Neuron (in vitro differentiated cells): ENCODE data around the gene CASKIN1.
A peak's percentile ranks its signal among the peaks of the same experiment; 100 is the strongest.
"Not testable (repeated sequence)": the region's sequence is repeated elsewhere in the genome, so short reads cannot be mapped to it uniquely, and the experiment has no call there.

Experiments used
- H2AFZ ChIP-seq: one replicate; pipeline ENCODE4 v1.6.1; 2013; ENCODE audit warnings: low read depth, mild to moderate bottlenecking, inconsistent platforms, low read length, moderate library complexity
- H3K27me3 ChIP-seq: one replicate; pipeline ENCODE4 v1.6.1; 2013; ENCODE audit warnings: low read length; ENCODE audit not compliant: insufficient read depth
- H3K36me3 ChIP-seq: one replicate; pipeline ENCODE4 v1.6.1; 2013; ENCODE audit warnings: low read length; ENCODE audit not compliant: insufficient read depth
- H3K4me1 ChIP-seq: one replicate; pipeline ENCODE4 v1.6.1; 2013; ENCODE audit warnings: low read length; ENCODE audit not compliant: insufficient read depth
- H3K4me3 ChIP-seq: 2 replicates; pipeline ENCODE4 v1.5.1; 2013; ENCODE audit warnings: mild to moderate bottlenecking, low read length, moderate library complexity
- H3K9me3 ChIP-seq: one replicate; pipeline ENCODE4 v1.6.1; 2013; ENCODE audit warnings: low read length

Gene CASKIN1

DNA sequence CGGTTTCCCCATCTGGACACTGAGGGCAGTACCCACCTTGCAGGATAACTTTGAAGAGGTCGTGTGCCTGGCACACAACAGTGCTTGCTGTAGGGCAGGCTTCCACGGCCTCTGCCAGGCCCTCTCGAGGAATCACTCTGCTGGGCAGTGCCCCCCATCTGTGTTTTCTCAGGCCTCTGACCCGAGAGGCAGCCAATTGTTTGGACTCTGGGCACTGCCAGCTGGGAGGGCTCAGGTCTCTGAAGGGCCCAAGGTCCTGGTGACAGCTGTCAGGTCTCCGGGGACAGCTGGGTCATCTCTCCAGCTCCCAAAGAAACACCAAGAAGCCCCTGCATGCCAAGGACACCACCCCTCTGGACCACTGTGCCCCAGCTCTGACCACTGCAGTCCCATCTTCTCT is 49.0 kb downstream of the CASKIN1 start:
- no peaks in the 10 kb centered on the region for H3K27me3 ChIP-seq
- no peak overlapping the region for H2AFZ ChIP-seq

DNA sequence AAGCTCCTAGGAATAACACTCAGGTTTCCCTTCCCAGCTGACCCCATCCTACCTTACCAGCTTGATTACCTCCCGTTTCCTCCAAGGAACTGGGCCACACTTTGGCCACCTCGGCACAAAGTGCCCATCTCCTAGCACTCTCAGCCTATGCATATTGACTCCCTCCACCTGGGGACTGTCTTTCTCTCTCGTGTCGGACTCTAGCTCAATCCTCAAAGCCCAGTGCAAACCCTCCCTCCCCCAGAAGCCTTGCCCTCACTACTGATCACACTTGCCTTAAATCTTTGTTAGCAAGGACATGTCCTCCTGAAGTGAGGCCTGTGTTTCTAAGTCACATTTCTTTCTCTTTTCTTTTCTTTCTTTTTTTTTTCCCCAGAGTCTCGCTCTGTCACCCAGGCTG is 50.6 kb downstream of the CASKIN1 start:
- no peak overlapping the region for H3K4me3 ChIP-seq
- H3K36me3 ChIP-seq: no peaks in the 10 kb centered on the region
- H3K9me3 ChIP-seq: no peaks in the 10 kb centered on the region
- H3K4me1 ChIP-seq: no peaks in the 10 kb centered on the region
- H3K27me3 ChIP-seq: no peaks in the 10 kb centered on the region
- H2AFZ ChIP-seq: no peak overlapping the region

More for the DNA sequence above, 49.0 kb downstream of the CASKIN1 start:
- Histone ChIP-seq H3K36me3 (peaks cover 5% of the 10 kb centered on the region), H3K9me3 (no peaks in the 10 kb centered on the region), H3K4me3 (no peak overlapping the region), H3K4me1 (peaks cover 7% of the 10 kb centered on the region)

DNA sequence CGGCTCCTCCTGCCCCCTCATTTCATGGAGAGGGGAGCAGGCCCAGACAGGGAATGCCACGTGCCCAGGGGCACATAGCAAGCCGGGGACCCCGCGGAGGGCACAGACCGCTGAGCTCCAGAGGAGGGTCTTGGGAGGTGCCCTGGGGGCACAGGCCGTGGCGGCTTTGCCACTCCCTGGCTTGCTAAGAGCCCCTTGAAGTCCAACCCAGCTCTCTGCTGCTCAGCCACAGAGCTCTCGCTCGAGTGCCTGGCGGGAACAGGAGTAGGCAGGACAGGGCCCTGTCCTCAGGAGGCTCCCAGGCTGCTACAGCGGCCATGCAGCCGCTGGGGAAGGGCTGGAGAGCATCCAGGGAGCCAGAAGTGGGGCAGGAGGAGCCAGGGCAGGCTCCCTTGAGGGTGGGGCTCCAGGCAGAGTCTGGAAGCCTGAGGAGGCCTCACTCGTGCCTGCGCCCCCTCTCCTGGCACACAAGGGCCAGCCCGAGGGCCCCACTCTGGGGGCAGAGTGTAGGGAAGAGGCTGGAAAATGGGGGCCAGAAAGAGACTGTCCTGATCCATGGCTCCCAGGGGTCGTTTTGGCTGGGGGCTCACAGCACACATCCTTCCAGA is 52.4 kb downstream of the CASKIN1 start:
- no peaks in the 10 kb centered on the region for H3K4me1 ChIP-seq
- no peak overlapping the region for H3K4me3 ChIP-seq
- H3K36me3 ChIP-seq: no peaks in the 10 kb centered on the region
- no peaks in the 10 kb centered on the region for H3K9me3 ChIP-seq
- H3K27me3 ChIP-seq: no peaks in the 10 kb centered on the region
- no peak overlapping the region for H2AFZ ChIP-seq

DNA sequence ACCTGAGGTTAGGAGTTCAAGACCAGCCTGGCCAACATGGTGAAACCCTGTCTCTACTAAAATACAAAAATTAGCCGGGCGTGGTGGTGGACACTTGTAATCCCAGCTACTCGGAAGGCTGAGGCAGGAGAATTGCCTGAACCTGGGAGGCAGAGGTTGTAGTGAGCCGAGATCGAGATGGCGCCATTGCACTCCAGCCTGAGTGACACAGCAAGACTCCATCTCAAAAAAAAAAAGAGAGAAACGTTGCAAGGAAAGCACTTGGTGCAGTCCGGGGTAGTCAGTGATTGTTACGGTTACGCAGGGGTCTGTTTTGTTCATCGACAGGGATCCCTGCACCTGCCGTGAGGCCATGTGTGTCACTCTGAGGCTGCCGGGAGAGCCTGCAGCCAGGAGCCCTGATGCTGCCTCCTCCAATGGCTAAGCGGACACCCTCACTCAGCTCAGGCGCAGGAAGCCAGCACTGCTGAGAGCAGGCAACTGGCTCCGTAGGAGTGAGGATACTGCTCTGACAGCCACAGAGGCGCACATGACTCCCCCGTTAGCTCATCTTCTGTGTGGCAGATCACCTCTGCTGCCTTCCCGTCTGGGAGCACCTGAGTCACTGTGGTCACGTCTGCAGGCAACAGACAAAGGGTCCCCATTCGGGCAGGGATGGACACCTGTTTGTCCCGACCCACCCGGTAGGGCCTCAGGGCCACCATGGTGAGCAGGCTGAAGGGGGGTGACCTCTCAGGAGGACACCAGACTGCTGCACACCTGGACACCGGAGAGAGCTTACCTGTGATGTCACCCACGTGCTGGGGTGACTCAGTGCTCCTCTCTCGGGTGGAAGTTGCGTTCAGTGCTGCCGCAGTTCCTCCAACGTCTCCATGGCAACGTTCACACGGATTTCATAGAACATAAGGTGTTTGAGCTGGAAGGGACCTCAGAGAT is 53.2 kb downstream of the CASKIN1 start:
- Histone ChIP-seq H3K4me1 (no peaks in the 10 kb centered on the region), H3K4me3 (no peak overlapping the region), H3K27me3 (no peaks in the 10 kb centered on the region), H3K9me3 (no peaks in the 10 kb centered on the region), H3K36me3 (no peaks in the 10 kb centered on the region), H2AFZ (no peak overlapping the region)

DNA sequence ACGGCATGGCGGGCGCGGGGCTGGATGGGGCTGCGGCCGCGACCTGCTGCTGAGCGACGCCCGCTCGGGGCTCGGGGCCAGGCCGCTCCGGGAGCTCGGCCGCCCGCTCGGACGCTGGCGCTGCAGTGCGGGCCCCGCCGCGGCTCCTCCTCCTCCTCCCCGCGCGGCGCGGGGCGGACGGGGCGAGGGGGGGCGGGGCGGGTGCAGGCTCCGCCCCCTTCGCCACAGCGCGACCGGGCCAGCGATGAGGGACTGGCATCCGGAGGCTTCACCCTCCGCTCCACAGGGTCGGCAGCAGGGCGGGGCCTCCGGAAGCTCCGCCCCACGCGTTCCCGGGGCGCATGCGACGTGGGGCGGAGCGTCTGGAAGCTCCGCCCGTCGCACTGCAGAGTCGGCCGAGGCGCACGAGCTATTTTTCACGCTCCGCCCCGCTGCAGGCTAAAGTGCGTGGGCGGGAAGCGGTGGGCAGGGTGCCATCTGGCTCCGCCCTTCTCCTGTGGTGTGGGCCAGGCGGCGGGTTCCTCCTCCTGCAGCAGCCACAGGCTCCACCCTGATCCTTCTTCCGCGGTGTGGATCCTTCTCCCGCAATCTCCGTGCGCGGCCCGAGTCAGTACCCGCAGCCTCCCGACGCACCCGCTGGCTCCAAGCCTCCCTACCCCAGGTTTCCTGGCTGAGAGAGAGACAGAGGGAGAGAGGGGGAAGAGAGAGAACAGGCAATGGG is 60.5 kb downstream of the CASKIN1 start, which contains the start of gene PKD1:
Gene PKD1 (minus strand): TSS at position 129 of the 721 bp plus-strand sequence. CDS start 209 bp downstream, outside the sequence.
- not testable (repeated sequence) for H3K4me1 ChIP-seq, H3K27me3 ChIP-seq, H3K9me3 ChIP-seq, H3K36me3 ChIP-seq
- Histone ChIP-seq H3K4me3 (peak within 1 kb of the TSS; percentile 53), H2AFZ (peak within 1 kb of the TSS; percentile 66)

DNA sequence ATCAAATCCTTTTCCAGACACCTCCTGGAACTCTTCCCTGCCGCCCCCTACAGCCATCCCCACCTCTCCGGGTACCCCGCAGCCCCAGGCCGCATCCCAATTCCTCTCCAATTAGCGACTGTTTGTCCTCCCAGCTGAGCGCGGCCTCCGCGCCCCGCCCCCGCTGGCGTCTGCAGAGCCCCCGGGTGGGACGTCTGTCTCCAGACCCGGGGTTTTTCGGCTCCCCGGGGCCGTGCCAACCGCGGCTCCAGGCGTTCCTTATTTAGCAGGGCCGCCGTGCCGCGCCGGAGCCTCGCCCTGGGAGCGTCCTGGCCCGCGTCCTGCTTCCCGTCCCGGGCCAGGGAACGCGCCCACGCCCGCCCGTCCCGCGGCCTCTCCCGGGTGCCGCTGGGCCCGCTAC is 61.3 kb downstream of the CASKIN1 start:
- not testable (repeated sequence) for H3K9me3 ChIP-seq, H3K36me3 ChIP-seq, H3K4me1 ChIP-seq, H2AFZ ChIP-seq, H3K27me3 ChIP-seq
- peak overlapping the region; percentile 53 for H3K4me3 ChIP-seq

DNA sequence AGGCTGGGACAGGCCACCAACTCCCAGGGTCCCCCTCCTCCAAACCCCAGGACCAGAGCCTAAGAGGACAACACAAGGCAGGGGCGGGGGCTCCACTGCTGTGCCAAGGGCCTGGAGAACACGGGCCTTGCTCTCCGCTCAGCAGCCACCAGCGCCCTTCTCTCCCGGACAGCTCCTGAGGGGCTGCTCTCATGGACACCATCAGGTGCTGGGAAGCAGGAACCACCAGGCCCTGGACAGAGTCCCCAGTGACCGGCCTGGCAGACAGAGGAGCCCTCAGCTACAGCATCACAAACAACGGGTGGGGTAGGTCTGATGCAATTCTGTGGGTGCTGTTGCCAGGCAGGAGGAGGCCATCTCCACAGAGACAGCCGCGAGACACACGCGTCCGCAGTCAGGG is 62.6 kb downstream of the CASKIN1 start:
- H3K4me1 ChIP-seq, H3K36me3 ChIP-seq, H2AFZ ChIP-seq, H3K9me3 ChIP-seq, H3K27me3 ChIP-seq, H3K4me3 ChIP-seq: not testable (repeated sequence)

DNA sequence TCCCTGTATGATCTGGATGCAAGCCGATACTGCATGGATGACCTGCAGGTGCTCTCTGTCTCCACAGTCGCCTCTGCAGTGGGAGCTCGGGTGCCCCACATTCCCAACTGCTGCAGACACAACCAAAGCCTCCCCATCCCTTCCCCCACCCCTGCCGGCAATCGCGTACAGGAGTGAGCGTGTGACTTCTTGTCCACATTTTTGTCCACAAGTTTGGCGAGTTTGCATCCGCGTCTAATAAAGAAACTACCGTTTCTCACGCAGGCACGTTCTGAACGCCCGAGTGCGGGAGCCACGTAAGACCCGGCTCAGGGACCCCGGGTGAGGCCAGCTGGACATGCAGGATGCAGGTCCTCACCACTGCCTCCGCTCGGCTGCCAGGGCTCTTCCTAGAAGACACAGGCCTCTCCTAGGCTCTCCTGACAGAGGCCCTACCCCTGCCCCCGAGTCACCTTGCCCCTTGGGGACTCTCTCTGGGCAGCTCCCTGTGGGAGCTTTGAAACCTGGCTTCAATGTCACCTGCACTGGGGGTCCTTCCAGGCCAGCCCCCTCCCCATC is 66.4 kb downstream of the CASKIN1 start:
- not testable (repeated sequence) for H3K27me3 ChIP-seq, H2AFZ ChIP-seq, H3K4me3 ChIP-seq, H3K9me3 ChIP-seq, H3K36me3 ChIP-seq
- H3K4me1 ChIP-seq: peaks cover 25% of the 10 kb centered on the region

DNA sequence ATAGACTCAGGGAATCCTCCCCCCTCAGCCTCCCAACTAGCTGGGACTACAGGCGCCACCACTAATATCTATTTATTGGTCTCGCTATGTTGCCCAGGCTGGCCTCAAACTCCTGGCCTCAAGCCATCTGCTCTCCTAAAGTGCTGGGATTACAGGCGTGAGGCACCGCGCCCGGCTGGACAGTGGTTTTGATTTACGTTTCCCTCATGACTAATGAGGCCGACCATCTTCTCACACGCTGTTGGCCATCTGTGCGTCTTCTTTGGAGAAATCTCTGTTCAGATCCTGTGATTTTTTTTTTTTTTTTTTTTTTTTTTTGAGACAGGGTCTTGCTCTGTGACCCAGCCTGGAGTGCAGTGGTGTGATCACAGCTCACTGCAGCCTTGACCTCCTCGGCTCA is 67.2 kb downstream of the CASKIN1 start:
- not testable (repeated sequence) for H3K27me3 ChIP-seq, H3K9me3 ChIP-seq, H3K4me3 ChIP-seq, H2AFZ ChIP-seq, H3K36me3 ChIP-seq
- peaks cover 31% of the 10 kb centered on the region for H3K4me1 ChIP-seq

DNA sequence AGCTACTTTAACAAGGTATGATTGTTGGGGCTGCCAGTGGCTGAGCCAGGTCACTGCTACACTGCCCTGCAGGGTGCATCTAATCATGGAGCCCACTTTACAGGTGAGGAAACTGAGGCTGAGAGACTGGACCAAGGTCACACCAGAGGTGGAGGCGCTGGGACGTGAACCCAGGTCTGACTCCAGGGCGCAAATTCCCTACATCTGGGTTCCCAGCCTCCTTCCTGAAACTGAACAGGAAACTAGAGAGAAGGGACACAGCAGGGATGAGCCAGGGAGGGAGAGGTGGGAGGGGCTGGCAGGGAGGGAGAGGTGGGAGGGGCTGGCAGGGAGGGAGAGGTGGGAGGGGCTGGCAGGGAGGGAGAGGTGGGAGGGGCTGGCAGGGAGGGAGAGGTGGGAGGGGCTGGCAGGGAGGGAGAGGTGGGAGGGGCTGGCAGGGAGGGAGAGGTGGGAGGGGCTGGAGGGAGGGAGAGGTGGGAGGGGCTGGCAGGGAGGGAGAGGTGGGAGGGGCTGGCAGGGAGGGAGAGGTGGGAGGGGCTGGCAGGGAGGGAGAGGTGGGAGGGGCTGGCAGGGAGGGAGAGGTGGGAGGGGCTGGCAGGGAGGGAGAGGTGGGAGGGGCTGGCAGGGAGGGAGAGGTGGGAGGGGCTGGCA is 68.7 kb downstream of the CASKIN1 start:
- H3K36me3 ChIP-seq, H2AFZ ChIP-seq, H3K27me3 ChIP-seq, H3K4me3 ChIP-seq, H3K9me3 ChIP-seq: not testable (repeated sequence)
- H3K4me1 ChIP-seq: peaks cover 34% of the 10 kb centered on the region
